ENCODE data around the gene NBPF4.

DNA sequence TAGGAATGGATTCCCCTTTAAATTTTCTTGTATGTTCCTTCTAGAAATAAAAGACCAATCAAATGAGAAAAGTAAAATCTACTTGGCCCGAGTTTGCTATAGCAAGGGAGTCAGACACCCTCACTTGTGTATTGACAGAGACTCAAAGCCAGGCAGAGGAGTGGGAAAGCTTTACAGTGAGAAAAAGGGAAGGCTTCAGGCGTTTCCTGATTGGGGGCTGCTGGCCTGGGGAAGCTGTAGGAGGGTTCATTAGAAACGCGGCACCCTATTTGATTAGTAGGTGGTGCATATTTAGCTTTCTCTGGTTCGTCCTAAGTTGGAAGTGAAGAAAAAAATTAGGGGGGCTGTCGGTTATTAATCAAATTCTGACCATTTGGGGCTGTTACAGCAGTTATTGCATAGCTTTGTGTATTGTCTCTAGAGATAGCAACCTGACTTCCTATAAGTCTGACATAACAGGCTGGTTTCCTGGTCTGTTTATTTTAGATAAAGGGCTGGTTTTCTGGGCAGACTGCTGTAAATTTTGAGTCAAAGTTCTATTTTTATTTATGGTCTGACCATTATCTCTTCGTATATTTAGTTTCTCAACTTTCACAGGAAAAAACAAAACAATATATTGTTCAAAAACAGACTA is 53.8 kb downstream of the NBPF4 start:
- TF ChIP-seq ZNF274 (IDR thresholded peaks at IDR 0.05; ENCODE audit: low read depth, low read length) (no peak), YY1 (IDR thresholded peaks at IDR 0.05; ENCODE audit: insufficient read depth, insufficient read length) (no peak), SUZ12 (IDR thresholded peaks at IDR 0.05; ENCODE audit: extremely low read depth, insufficient read depth, insufficient read length) (no peak)

Measured in NT2/D1 (cell line).